Keratinocyte (primary cell): ENCODE measurements around the gene NMRAL1. TPM values are rescaled to one million over a fixed set of nuclear protein-coding genes. Genes with fewer than 3 reads are reported as not detected.

Experiments used
- DNase-seq: peaks from one replicate; pipeline ENCODE4 v3.0.0-alpha.2; 2011; ENCODE audit warnings: low read depth, missing footprints, low spot score
- FAIRE-seq: peaks from 2 replicates; lab custom pipeline; 2011; peaks lifted over from hg19 to GRCh38; lab: Jason Lieb, UNC
- H2AFZ ChIP-seq: 2 replicates; pipeline ENCODE4 v1.6.0; 2012; ENCODE audit warnings: low read length, control low read depth, inconsistent platforms; ENCODE audit not compliant: control insufficient read depth
- H3K27ac ChIP-seq: 2 replicates; pipeline ENCODE4 v1.5.1; 2011; ENCODE audit warnings: low read length; ENCODE audit not compliant: control insufficient read depth, insufficient read depth
- H3K27me3 ChIP-seq: 3 replicates; pipeline ENCODE4 v1.6.0; 2011; ENCODE audit warnings: low read length; ENCODE audit not compliant: control insufficient read depth, insufficient read depth; ENCODE audit errors: extremely low read depth
- H3K36me3 ChIP-seq, 2 experiments: 2 replicates in 1 of 2; 3 replicates in 1 of 2; pipeline ENCODE4 v1.5.1; 2011; ENCODE audit warnings: low read length in 2 of 2, mild to moderate bottlenecking in 1 of 2; ENCODE audit not compliant: control insufficient read depth in 2 of 2, insufficient read depth in 2 of 2; ENCODE audit errors: extremely low read depth in 1 of 2
- H3K4me1 ChIP-seq: 3 replicates; pipeline ENCODE4 v1.5.1; 2011; ENCODE audit warnings: low read length; ENCODE audit not compliant: control insufficient read depth, insufficient read depth; ENCODE audit errors: extremely low read depth
- H3K4me2 ChIP-seq: 3 replicates; pipeline ENCODE4 v1.6.0; 2011; ENCODE audit warnings: low read depth, low read length; ENCODE audit not compliant: control insufficient read depth, insufficient read depth; ENCODE audit errors: extremely low read depth
- H3K4me3 ChIP-seq, 3 experiments: fragments of 200-600 bp in 1 of 3; sonication (generic) in 1 of 3; 2 replicates in 2 of 3; 3 replicates in 1 of 3; pipeline ENCODE4 v1.5.1; 2011 to 2016; ENCODE audit warnings: low read length in 3 of 3, mild to moderate bottlenecking in 3 of 3, control low read depth in 2 of 3, inconsistent platforms in 1 of 3, low read depth in 1 of 3, mixed read lengths in 1 of 3, mixed run types in 1 of 3, moderate library complexity in 1 of 3; ENCODE audit not compliant: control insufficient read depth in 2 of 3, insufficient read depth in 2 of 3; ENCODE audit errors: extremely low read depth in 1 of 3
- H3K79me2 ChIP-seq: 2 replicates; pipeline ENCODE4 v1.6.0; 2012; ENCODE audit warnings: low read length; ENCODE audit not compliant: control insufficient read depth, insufficient read depth
- H3K9ac ChIP-seq: 3 replicates; pipeline ENCODE4 v1.6.0; 2011; ENCODE audit warnings: low read length; ENCODE audit not compliant: control insufficient read depth, insufficient read depth; ENCODE audit errors: extremely low read depth
- H3K9me1 ChIP-seq: 3 replicates; pipeline ENCODE4 v1.6.0; 2011; ENCODE audit warnings: low read length; ENCODE audit not compliant: control insufficient read depth, insufficient read depth; ENCODE audit errors: extremely low read depth
- H3K9me3 ChIP-seq: 2 replicates; pipeline ENCODE4 v1.5.1; 2012; ENCODE audit warnings: low read depth, low read length; ENCODE audit not compliant: control insufficient read depth
- H4K20me1 ChIP-seq: 3 replicates; pipeline ENCODE4 v1.6.0; 2011; ENCODE audit warnings: low read length; ENCODE audit not compliant: control insufficient read depth, insufficient read depth; ENCODE audit errors: extremely low read depth
- CTCF ChIP-seq, 3 experiments: IDR thresholded peaks in 1 of 3; conservative IDR thresholded peaks in 1 of 3; optimal IDR thresholded peaks in 1 of 3; 2 replicates in 2 of 3; 3 replicates in 1 of 3; pipeline versions ENCODE3 to v1.5.1; 2011; ENCODE audit warnings: low read length in 3 of 3, mild to moderate bottlenecking in 3 of 3, moderate library complexity in 2 of 3, control low read depth in 1 of 3, inconsistent platforms in 1 of 3; ENCODE audit not compliant: insufficient read depth in 2 of 3; ENCODE audit errors: extremely low read depth in 1 of 3
- EZH2 ChIP-seq: IDR thresholded peaks from one replicate; pipeline ENCODE4 v1.6.1; 2012; ENCODE audit warnings: inconsistent platforms, mild to moderate bottlenecking, low read length, moderate library complexity
- dilution Hi-C: fragments of 300-500 bp; cut with MboI; formaldehyde crosslinking; loops from one replicate; pipeline ENCODE4 v1.7.0; 2020; ENCODE audit warnings: low sequenced_read_pairs; ENCODE audit not compliant: extremely low pct_ligation_motif_present
- polyA plus RNA-seq, 5 experiments: library from polyadenylated mRNA; depleted of rRNA in 3 of 5; stranded (reverse) in 3 of 5; stranded (forward) in 1 of 5; unstranded in 1 of 5; fragments of >200 nt; gene quantifications; 1 replicate in 1 of 5; 2 replicates in 3 of 5; 3 replicates in 1 of 5; pipeline versions ENCODE4 v1.2.1 to v1.2.3, GENCODE V29; 2011 to 2012; ENCODE audit warnings: missing spikeins in 2 of 5, low read depth in 1 of 5, low replicate concordance in 1 of 5

The NMRAL1 gene
- polyA plus RNA-seq, 1 donor (not counting 4 experiments of a cell fraction or from before 2014, with no cell fraction given) = 39.5 TPM

- DNase-seq (no peak), FAIRE-seq (no peak)
- dilution Hi-C loops = no loop called here
- Histone ChIP-seq H2AFZ (no peak overlapping the region), H3K36me3 (peaks cover 54 to 59% of the 10 kb centered on the region in 2 experiments), H3K79me2 (no peaks in the 10 kb centered on the region), H4K20me1 (peaks cover 4% of the 10 kb centered on the region), H3K4me2 (no peak overlapping the region), H3K4me3 (no peak overlapping the region), H3K9me3 (no peaks in the 10 kb centered on the region), H3K4me1 (no peaks in the 10 kb centered on the region), H3K9ac (no peak overlapping the region), H3K27ac (no peak overlapping the region), H3K27me3 (no peaks in the 10 kb centered on the region), H3K9me1 (no peaks in the 10 kb centered on the region)
- TF ChIP-seq CTCF (optimal IDR thresholded peaks at IDR 0.05 in 1 of 3, IDR thresholded peaks at IDR 0.05 in 1 of 3, conservative IDR thresholded peaks at IDR 0.05 in 1 of 3; ENCODE audit: extremely low read depth in 1 of 3, insufficient read depth in 2 of 3, low read length in 3 of 3) (no peak), EZH2 (no peak)
These were observed 21.8 kb downstream of the NMRAL1 start for GRCh38 chr16:4452674-4453073.

- dilution Hi-C loops = no loop called here
- no peak for FAIRE-seq
These were observed 23.4 kb downstream of the NMRAL1 start for GRCh38 chr16:4450931-4451519.

More at GRCh38 chr16:4450931-4451519, 23.4 kb downstream of the NMRAL1 start:
- peaks cover 51 to 59% of the 10 kb centered on the region in 2 experiments for H3K36me3 ChIP-seq
- H3K9me1 ChIP-seq = no peaks in the 10 kb centered on the region
- no peak overlapping the region for H3K27ac ChIP-seq
- no peaks in the 10 kb centered on the region for H3K4me1 ChIP-seq
- no peak overlapping the region for H2AFZ ChIP-seq
- DNase-seq = no peak
- H3K9me3 ChIP-seq = no peaks in the 10 kb centered on the region
- no peaks in the 10 kb centered on the region for H3K27me3 ChIP-seq
- peaks cover 4% of the 10 kb centered on the region for H4K20me1 ChIP-seq
- H3K9ac ChIP-seq = no peak overlapping the region
- H3K4me3 ChIP-seq = no peak overlapping the region
- H3K79me2 ChIP-seq = no peaks in the 10 kb centered on the region
- TF ChIP-seq CTCF (optimal IDR thresholded peaks at IDR 0.05 in 1 of 3, IDR thresholded peaks at IDR 0.05 in 1 of 3, conservative IDR thresholded peaks at IDR 0.05 in 1 of 3; ENCODE audit: extremely low read depth in 1 of 3, insufficient read depth in 2 of 3, low read length in 3 of 3) (no peak), EZH2 (no peak)
- no peak overlapping the region for H3K4me2 ChIP-seq
